WTC11 (cell line): Measurements from ENCODE around the gene MADCAM1. TPM values are rescaled to one million over a fixed set of nuclear protein-coding genes. Genes with fewer than 3 reads are reported as not detected.

Experiments
- ATAC-seq: fragments of 200-7000 bp; cut with Tn5 transposase; 2 replicates; pipeline ENCODE4 v1.10.0; 2021; ENCODE audit warnings: mild to moderate bottlenecking, moderate library complexity
- CTCF ChIA-PET: fragments of 300-600 bp; sonication (Branson Sonifier 250); formaldehyde crosslinking; loops from one replicate; lab custom pipeline; 2021; ENCODE audit warnings: antibody characterized with exemption; lab: Charles Lee
- POLR2A ChIA-PET: fragments of 350-600 bp; sonication (Branson Sonifier 250); formaldehyde crosslinking; loops from one replicate; lab custom pipeline; 2021; ENCODE audit warnings: antibody characterized with exemption; lab: Charles Lee
- DNase-seq: peaks from one replicate; pipeline ENCODE4 v3.0.0; 2021; ENCODE audit warnings: low spot score
- H3K27ac Mint-ChIP-seq: 2 replicates; pipeline ENCODE4 v1.8.0; 2021; ENCODE audit warnings: mixed read lengths
- H3K27me3 Mint-ChIP-seq: 2 replicates; pipeline ENCODE4 v1.8.0; 2021; ENCODE audit warnings: low read depth, mild to moderate bottlenecking, moderate library complexity, mixed read lengths
- H3K36me3 Mint-ChIP-seq: 2 replicates; pipeline ENCODE4 v1.8.0; 2021; ENCODE audit warnings: mixed read lengths
- H3K4me1 Mint-ChIP-seq: 2 replicates; pipeline ENCODE4 v1.8.0; 2022; ENCODE audit warnings: mixed read lengths
- H3K4me3 Mint-ChIP-seq: 2 replicates; pipeline ENCODE4 v1.8.0; 2021; ENCODE audit warnings: mild to moderate bottlenecking, moderate library complexity, mixed read lengths
- H3K9me3 Mint-ChIP-seq: 2 replicates; pipeline ENCODE4 v1.8.0; 2021; ENCODE audit warnings: mixed read lengths
- CDX4 ChIP-seq: fragments of 250-450 bp; sonication (Bioruptor Pico); IDR thresholded peaks from 2 replicates; pipeline ENCODE4 v1.9.0; 2021; ENCODE audit warnings: moderate library complexity, mild to moderate bottlenecking, inconsistent platforms, borderline replicate concordance
- E2F1 ChIP-seq: sonication (generic); formaldehyde crosslinking; IDR thresholded peaks from 2 replicates; pipeline ENCODE4 v1.8.0; 2022; ENCODE audit warnings: mild to moderate bottlenecking, missing genetic modification reagents
- FOXK1 ChIP-seq: sonication (generic); formaldehyde crosslinking; IDR thresholded peaks from 2 replicates; pipeline ENCODE4 v1.8.0; 2022; ENCODE audit warnings: mild to moderate bottlenecking, moderate library complexity, missing genetic modification reagents
- FOXP1 ChIP-seq: sonication (generic); formaldehyde crosslinking; IDR thresholded peaks from 2 replicates; pipeline ENCODE4 v1.8.0; 2022; ENCODE audit warnings: missing genetic modification reagents, mild to moderate bottlenecking, moderate library complexity, borderline replicate concordance
- GABPB1 ChIP-seq: sonication (generic); formaldehyde crosslinking; IDR thresholded peaks from 2 replicates; pipeline ENCODE4 v1.8.1; 2023; ENCODE audit warnings: mild to moderate bottlenecking, missing genetic modification reagents
- IRF2 ChIP-seq: sonication (generic); formaldehyde crosslinking; IDR thresholded peaks from 2 replicates; pipeline ENCODE4 v1.8.0; 2022; ENCODE audit warnings: low read depth, missing genetic modification reagents, borderline replicate concordance
- JAZF1 ChIP-seq: fragments of 250-450 bp; sonication (Bioruptor Pico); IDR thresholded peaks from 2 replicates; pipeline ENCODE4 v1.9.0; 2021; ENCODE audit warnings: moderate library complexity, mild to moderate bottlenecking, inconsistent platforms
- KAT7 ChIP-seq: sonication (generic); formaldehyde crosslinking; IDR thresholded peaks from 2 replicates; pipeline ENCODE4 v1.8.1; 2023; ENCODE audit warnings: missing genetic modification reagents, mild to moderate bottlenecking, borderline replicate concordance
- NR1H2 ChIP-seq: sonication (generic); formaldehyde crosslinking; IDR thresholded peaks from 2 replicates; pipeline ENCODE4 v1.9.0; 2021; ENCODE audit warnings: mild to moderate bottlenecking, moderate library complexity, missing genetic modification reagents
- NR2C2 ChIP-seq: sonication (generic); formaldehyde crosslinking; IDR thresholded peaks from 2 replicates; pipeline ENCODE4 v1.8.0; 2022; ENCODE audit warnings: mild to moderate bottlenecking, missing genetic modification reagents
- SP1 ChIP-seq: sonication (generic); formaldehyde crosslinking; conservative IDR thresholded peaks from 2 replicates; pipeline ENCODE4 v1.8.1; 2022; ENCODE audit warnings: missing genetic modification reagents
- ZBTB21 ChIP-seq: sonication (generic); formaldehyde crosslinking; IDR thresholded peaks from 2 replicates; pipeline ENCODE4 v1.8.1; 2023; ENCODE audit warnings: mild to moderate bottlenecking, missing genetic modification reagents, borderline replicate concordance
- ZNF532 ChIP-seq: fragments of 250-450 bp; sonication (Bioruptor Pico); IDR thresholded peaks from 2 replicates; pipeline ENCODE4 v1.9.0; 2021; ENCODE audit warnings: mild to moderate bottlenecking, borderline replicate concordance
- total RNA-seq: library from RNA; stranded (reverse); gene quantifications from 3 replicates; pipeline ENCODE4 v1.2.3, GENCODE V29; 2021
- TF ChIP-seq, protein P1 (sequence below): fragments of 250-450 bp; sonication (Bioruptor Pico); conservative IDR thresholded peaks from 2 replicates; pipeline ENCODE4 v1.9.0; 2021; ENCODE audit warnings: mild to moderate bottlenecking
- TF ChIP-seq, protein P2 (sequence below): sonication (generic); formaldehyde crosslinking; IDR thresholded peaks from 2 replicates; pipeline ENCODE4 v1.8.1; 2023; ENCODE audit warnings: mild to moderate bottlenecking, missing genetic modification reagents, moderate library complexity
- TF ChIP-seq, protein P3 (sequence below): fragments of 200-600 bp; IDR thresholded peaks from 2 replicates; pipeline ENCODE4 v1.8.0; 2022; ENCODE audit warnings: antibody characterized with exemption

The MADCAM1 gene
- total RNA-seq, 1 experiment from 2014 or later: 4.7 TPM

DNA sequence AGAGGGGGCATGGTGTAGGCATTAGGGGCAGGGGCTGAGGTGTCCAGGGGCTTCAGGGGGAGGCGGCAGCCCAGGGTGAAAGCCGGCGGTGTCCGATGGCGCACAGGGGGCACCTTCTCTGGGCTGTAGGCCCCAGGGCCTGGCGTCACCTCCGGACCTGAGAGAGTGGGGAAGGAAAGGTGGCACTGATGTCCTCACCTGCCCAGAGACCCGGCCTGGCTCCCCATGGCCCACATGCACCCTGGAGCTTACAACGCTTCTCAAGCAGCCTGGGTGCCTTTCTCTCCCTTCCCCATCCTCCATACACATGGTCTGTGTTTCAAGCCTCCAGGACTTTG lies 32.1 kb upstream of the MADCAM1 start (continued):
- TF ChIP-seq, protein P1, sequence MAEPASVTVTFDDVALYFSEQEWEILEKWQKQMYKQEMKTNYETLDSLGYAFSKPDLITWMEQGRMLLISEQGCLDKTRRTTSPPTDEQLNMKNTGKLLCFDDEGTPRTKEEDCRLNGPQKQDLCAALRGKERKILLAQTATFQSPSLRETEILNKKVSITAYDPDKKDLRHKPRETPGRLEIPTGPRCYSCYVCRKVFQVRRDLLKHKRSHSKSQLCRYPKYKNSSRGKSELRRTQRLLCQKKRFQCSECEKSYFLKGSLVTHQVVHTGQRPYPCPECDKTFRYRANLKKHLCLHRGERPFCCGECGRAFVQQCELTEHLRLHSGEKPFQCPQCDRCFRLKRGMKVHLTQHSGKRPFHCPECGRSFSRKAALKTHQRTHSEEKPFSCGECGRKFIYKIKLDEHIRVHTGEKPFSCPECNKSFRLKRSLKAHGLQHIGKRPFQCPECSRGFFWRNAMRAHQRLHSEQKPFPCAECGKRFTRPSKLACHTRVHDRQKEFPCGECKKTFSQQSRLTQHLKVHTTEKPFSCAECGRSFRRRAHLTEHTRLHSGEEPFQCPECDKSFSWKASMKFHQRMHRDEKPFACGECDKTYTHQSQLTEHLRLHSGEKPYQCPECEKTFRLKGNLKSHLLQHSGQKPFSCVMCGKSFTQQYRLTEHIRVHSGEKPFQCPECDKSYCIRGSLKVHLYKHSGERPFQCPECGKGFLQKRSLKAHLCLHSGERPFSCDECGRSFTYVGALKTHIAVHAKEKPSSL (CRISPR knock-in tag): no peak
- no peak for TF ChIP-seq SP1 (CRISPR knock-in tag)

- ChIA-PET CTCF (no interaction called here), POLR2A (no interaction called here)
- DNase-seq: no peak
- Mint-ChIP-seq H3K9me3 (no peaks in the 10 kb centered on the region; the same call in 1 of the 2 replicates), H3K4me1 (no peaks in the 10 kb centered on the region), H3K27me3 (peaks cover 22% of the 10 kb centered on the region), H3K27ac (no peak overlapping the region), H3K36me3 (no peaks in the 10 kb centered on the region), H3K4me3 (no peak overlapping the region)
- TF ChIP-seq, protein P2, sequence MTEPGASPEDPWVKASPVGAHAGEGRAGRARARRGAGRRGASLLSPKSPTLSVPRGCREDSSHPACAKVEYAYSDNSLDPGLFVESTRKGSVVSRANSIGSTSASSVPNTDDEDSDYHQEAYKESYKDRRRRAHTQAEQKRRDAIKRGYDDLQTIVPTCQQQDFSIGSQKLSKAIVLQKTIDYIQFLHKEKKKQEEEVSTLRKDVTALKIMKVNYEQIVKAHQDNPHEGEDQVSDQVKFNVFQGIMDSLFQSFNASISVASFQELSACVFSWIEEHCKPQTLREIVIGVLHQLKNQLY (CRISPR knock-in tag): no peak
- TF ChIP-seq NR2C2: no peak
- TF ChIP-seq ZBTB21 (CRISPR knock-in tag): no peak
- TF ChIP-seq CDX4: no peak
- no peak for TF ChIP-seq FOXK1 (CRISPR knock-in tag)
- no peak for TF ChIP-seq E2F1
- TF ChIP-seq, protein P3, sequence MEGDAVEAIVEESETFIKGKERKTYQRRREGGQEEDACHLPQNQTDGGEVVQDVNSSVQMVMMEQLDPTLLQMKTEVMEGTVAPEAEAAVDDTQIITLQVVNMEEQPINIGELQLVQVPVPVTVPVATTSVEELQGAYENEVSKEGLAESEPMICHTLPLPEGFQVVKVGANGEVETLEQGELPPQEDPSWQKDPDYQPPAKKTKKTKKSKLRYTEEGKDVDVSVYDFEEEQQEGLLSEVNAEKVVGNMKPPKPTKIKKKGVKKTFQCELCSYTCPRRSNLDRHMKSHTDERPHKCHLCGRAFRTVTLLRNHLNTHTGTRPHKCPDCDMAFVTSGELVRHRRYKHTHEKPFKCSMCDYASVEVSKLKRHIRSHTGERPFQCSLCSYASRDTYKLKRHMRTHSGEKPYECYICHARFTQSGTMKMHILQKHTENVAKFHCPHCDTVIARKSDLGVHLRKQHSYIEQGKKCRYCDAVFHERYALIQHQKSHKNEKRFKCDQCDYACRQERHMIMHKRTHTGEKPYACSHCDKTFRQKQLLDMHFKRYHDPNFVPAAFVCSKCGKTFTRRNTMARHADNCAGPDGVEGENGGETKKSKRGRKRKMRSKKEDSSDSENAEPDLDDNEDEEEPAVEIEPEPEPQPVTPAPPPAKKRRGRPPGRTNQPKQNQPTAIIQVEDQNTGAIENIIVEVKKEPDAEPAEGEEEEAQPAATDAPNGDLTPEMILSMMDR: no peak
- TF ChIP-seq ZNF532 (CRISPR knock-in tag): no peak
- no peak for TF ChIP-seq GABPB1
- no peak for TF ChIP-seq KAT7 (CRISPR knock-in tag)
- no peak for TF ChIP-seq FOXP1 (CRISPR knock-in tag)
- no peak for TF ChIP-seq NR1H2
- TF ChIP-seq, protein P1 (CRISPR knock-in tag): no peak
- no peak for TF ChIP-seq IRF2 (CRISPR knock-in tag)
- no peak for TF ChIP-seq JAZF1
- no peak for ATAC-seq
These were observed 31.1 kb upstream of the MADCAM1 start for GRCh38 chr19:465056-465816.
